Breast epithelium (tissue), 3 donors: ENCODE data around the gene SKAP2.

Experiments
- CTCF ChIP-seq, 3 donors: fragments of 450-650 bp; IDR thresholded peaks; one replicate each; pipeline ENCODE4 v1.5.1; 2016 to 2017; ENCODE audit warnings: antibody characterized with exemption in 3 of 3, mild to moderate bottlenecking in 3 of 3, moderate library complexity in 3 of 3
- POLR2A ChIP-seq: fragments of 450-650 bp; IDR thresholded peaks from one replicate; pipeline ENCODE4 v1.6.1; 2016; ENCODE audit warnings: antibody characterized with exemption, mild to moderate bottlenecking, moderate library complexity
- POLR2AphosphoS5 ChIP-seq, 3 donors: sonication (generic); formaldehyde crosslinking; IDR thresholded peaks; one replicate each; pipeline ENCODE4 v1.6.1; 2017; ENCODE audit warnings: antibody characterized with exemption in 3 of 3

- TF ChIP-seq CTCF (IDR thresholded peaks at IDR 0.05) (no peak), POLR2AphosphoS5 (IDR thresholded peaks at IDR 0.05) (no peak), POLR2A (no peak)
These were observed 105.3 kb downstream of the SKAP2 start for GRCh38 chr7:26759108-26759507.
